HEK293 (cell line): ENCODE results near the gene NAGA.

ENCODE experiments used
- BCL11A ChIP-seq: fragments of 450-650 bp; formaldehyde crosslinking; IDR thresholded peaks from 2 replicates; pipeline ENCODE4 v1.5.1; 2016; ENCODE audit warnings: low read depth, missing biosample characterization, missing genetic modification characterization
- GLI4 ChIP-seq: fragments of 450-650 bp; formaldehyde crosslinking; IDR thresholded peaks from 2 replicates; pipeline ENCODE4 v1.5.1; 2016; ENCODE audit warnings: missing biosample characterization, missing genetic modification characterization
- OSR2 ChIP-seq: fragments of 450-650 bp; formaldehyde crosslinking; IDR thresholded peaks from 2 replicates; pipeline ENCODE4 v1.5.1; 2016; ENCODE audit warnings: missing biosample characterization, missing genetic modification characterization
- REPIN1 ChIP-seq: fragments of 450-650 bp; formaldehyde crosslinking; IDR thresholded peaks from 2 replicates; pipeline ENCODE4 v1.5.1; 2017; ENCODE audit warnings: missing biosample characterization, missing genetic modification characterization, low read depth
- SP7 ChIP-seq: fragments of 450-650 bp; formaldehyde crosslinking; IDR thresholded peaks from 2 replicates; pipeline ENCODE4 v1.5.1; 2016; ENCODE audit warnings: missing biosample characterization, missing genetic modification characterization
- YY1 ChIP-seq: fragments of 450-650 bp; formaldehyde crosslinking; IDR thresholded peaks from 2 replicates; pipeline ENCODE4 v1.5.1; 2018; ENCODE audit warnings: missing biosample characterization, missing genetic modification characterization
- ZBTB48 ChIP-seq: fragments of 450-650 bp; formaldehyde crosslinking; IDR thresholded peaks from 2 replicates; pipeline ENCODE4 v1.5.1; 2016; ENCODE audit warnings: missing biosample characterization, missing genetic modification characterization
- ZBTB7A ChIP-seq: fragments of 450-650 bp; formaldehyde crosslinking; IDR thresholded peaks from 2 replicates; pipeline ENCODE4 v1.5.1; 2016; ENCODE audit warnings: low read depth, missing biosample characterization, missing genetic modification characterization
- ZBTB8A ChIP-seq: fragments of 450-650 bp; formaldehyde crosslinking; IDR thresholded peaks from 2 replicates; pipeline ENCODE4 v1.5.1; 2016; ENCODE audit warnings: missing biosample characterization, missing genetic modification characterization
- ZFHX2 ChIP-seq: fragments of 450-650 bp; formaldehyde crosslinking; conservative IDR thresholded peaks from 2 replicates; pipeline ENCODE4 v1.5.1; 2016; ENCODE audit warnings: missing biosample characterization, missing genetic modification characterization
- ZFP37 ChIP-seq: fragments of 450-650 bp; formaldehyde crosslinking; IDR thresholded peaks from 2 replicates; pipeline ENCODE4 v1.5.1; 2016; ENCODE audit warnings: missing biosample characterization, missing genetic modification characterization
- ZIC2 ChIP-seq: fragments of 450-650 bp; formaldehyde crosslinking; IDR thresholded peaks from 2 replicates; pipeline ENCODE4 v1.5.1; 2016; ENCODE audit warnings: missing biosample characterization, missing genetic modification characterization
- ZNF292 ChIP-seq: fragments of 450-650 bp; formaldehyde crosslinking; IDR thresholded peaks from 2 replicates; pipeline ENCODE4 v1.5.1; 2016; ENCODE audit warnings: low read depth, missing biosample characterization, missing genetic modification characterization, borderline replicate concordance
- ZNF394 ChIP-seq: fragments of 450-650 bp; formaldehyde crosslinking; IDR thresholded peaks from 2 replicates; pipeline ENCODE4 v1.5.1; 2016; ENCODE audit warnings: missing biosample characterization, missing genetic modification characterization, mild to moderate bottlenecking, moderate library complexity, borderline replicate concordance
- ZNF664 ChIP-seq: fragments of 450-650 bp; formaldehyde crosslinking; IDR thresholded peaks from 2 replicates; pipeline ENCODE4 v1.5.1; 2016; ENCODE audit warnings: missing biosample characterization, missing genetic modification characterization
- ZNF76 ChIP-seq: fragments of 450-650 bp; formaldehyde crosslinking; IDR thresholded peaks from 2 replicates; pipeline ENCODE4; 2016; ENCODE audit warnings: low read depth, missing biosample characterization, missing genetic modification characterization, borderline replicate concordance
- ZXDB ChIP-seq: fragments of 450-650 bp; formaldehyde crosslinking; IDR thresholded peaks from 2 replicates; pipeline ENCODE4 v1.5.1; 2016; ENCODE audit warnings: missing biosample characterization, missing genetic modification characterization
- TF ChIP-seq, protein P1 (sequence below): fragments of 450-650 bp; formaldehyde crosslinking; IDR thresholded peaks from 2 replicates; pipeline ENCODE4 v1.5.1; 2016; ENCODE audit warnings: missing biosample characterization, missing genetic modification characterization
- TF ChIP-seq, protein P2 (sequence below): fragments of 450-650 bp; formaldehyde crosslinking; IDR thresholded peaks from 2 replicates; pipeline ENCODE4 v1.5.1; 2016; ENCODE audit warnings: missing biosample characterization, missing genetic modification characterization
- TF ChIP-seq, protein P3 (sequence below): fragments of 450-650 bp; formaldehyde crosslinking; conservative IDR thresholded peaks from 2 replicates; pipeline ENCODE4 v1.5.1; 2016; ENCODE audit warnings: low read depth, missing biosample characterization, missing genetic modification characterization
- TF ChIP-seq, protein P4 (sequence below): fragments of 450-650 bp; formaldehyde crosslinking; IDR thresholded peaks from 2 replicates; pipeline ENCODE4 v1.5.1; 2016; ENCODE audit warnings: missing biosample characterization, missing genetic modification characterization
- TF ChIP-seq, protein P5 (sequence below): fragments of 450-650 bp; formaldehyde crosslinking; IDR thresholded peaks from 2 replicates; pipeline ENCODE4 v1.5.1; 2016; ENCODE audit warnings: missing biosample characterization, missing genetic modification characterization
- TF ChIP-seq, protein P6 (sequence below): fragments of 450-650 bp; formaldehyde crosslinking; IDR thresholded peaks from 2 replicates; pipeline ENCODE4 v1.5.1; 2016; ENCODE audit warnings: missing biosample characterization, missing genetic modification characterization

Gene NAGA

DNA sequence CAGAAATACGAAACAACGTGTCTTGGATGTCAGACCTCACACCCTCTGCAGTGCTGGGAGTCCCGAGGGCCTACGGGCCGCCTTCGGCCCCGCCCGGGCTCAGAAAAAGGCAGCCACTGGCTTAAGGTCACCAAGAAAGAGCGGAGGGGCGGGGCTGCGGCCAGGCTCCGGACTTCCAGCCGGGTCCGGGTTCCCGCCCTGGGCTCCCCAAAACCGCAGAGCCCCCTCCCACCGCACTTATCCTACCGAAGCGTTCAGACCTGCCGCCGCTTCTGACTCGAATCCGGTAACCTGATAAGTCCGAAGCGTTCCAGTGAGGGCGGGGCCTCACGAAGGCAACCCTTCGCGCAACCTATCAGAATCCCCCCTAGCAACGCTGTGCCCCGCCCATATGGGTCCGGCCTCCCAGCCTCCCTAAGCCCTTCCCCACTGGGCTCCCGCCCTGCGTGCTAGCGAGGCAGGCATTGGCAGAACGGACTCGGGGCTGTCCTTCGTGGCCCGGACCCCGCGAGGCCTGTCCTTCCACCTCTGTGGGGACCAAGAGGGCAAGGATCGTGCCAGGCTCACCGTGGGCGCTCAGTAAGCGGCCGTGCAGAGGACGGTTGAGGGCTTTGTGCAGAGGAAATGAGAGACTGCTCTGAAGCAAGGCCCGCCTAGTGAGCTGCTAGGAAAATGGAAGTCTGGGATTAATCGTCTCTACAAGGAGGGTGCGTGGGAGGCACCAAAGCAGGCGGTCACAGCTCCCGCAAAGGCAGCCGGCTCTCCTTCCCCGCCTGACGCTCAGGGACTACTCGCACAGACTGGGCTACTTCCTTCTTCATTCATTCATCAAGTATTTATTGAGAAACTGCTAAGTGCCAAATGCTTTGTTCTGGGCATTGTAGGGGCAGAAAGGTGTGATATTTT is at the start of gene NAGA (continued):
- peak; percentile 32; the same call in 1 of the 2 replicates for TF ChIP-seq REPIN1 (tag by site-specific recombination)
- TF ChIP-seq ZFHX2 (tag by site-specific recombination): peak; percentile 90
- TF ChIP-seq, protein P1, sequence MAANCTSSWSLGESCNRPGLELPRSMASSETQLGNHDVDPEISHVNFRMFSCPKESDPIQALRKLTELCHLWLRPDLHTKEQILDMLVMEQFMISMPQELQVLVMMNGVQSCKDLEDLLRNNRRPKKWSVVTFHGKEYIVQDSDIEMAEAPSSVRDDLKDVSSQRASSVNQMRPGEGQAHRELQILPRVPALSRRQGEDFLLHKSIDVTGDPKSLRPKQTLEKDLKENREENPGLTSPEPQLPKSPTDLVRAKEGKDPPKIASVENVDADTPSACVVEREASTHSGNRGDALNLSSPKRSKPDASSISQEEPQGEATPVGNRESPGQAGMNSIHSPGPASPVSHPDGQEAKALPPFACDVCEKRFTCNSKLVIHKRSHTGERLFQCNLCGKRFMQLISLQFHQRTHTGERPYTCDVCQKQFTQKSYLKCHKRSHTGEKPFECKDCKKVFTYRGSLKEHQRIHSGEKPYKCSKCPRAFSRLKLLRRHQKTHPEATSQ (tag by site-specific recombination): no peak
- peak; percentile 81 for TF ChIP-seq ZXDB (tag by site-specific recombination)
- TF ChIP-seq, protein P2, sequence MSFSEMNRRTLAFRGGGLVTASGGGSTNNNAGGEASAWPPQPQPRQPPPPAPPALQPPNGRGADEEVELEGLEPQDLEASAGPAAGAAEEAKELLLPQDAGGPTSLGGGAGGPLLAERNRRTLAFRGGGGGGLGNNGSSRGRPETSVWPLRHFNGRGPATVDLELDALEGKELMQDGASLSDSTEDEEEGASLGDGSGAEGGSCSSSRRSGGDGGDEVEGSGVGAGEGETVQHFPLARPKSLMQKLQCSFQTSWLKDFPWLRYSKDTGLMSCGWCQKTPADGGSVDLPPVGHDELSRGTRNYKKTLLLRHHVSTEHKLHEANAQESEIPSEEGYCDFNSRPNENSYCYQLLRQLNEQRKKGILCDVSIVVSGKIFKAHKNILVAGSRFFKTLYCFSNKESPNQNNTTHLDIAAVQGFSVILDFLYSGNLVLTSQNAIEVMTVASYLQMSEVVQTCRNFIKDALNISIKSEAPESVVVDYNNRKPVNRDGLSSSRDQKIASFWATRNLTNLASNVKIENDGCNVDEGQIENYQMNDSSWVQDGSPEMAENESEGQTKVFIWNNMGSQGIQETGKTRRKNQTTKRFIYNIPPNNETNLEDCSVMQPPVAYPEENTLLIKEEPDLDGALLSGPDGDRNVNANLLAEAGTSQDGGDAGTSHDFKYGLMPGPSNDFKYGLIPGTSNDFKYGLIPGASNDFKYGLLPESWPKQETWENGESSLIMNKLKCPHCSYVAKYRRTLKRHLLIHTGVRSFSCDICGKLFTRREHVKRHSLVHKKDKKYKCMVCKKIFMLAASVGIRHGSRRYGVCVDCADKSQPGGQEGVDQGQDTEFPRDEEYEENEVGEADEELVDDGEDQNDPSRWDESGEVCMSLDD (tag by site-specific recombination): peak; percentile 78; the same call in 1 of the 2 replicates
- no peak for TF ChIP-seq ZNF292
- TF ChIP-seq ZNF394: peak; percentile 34; the same call in 1 of the 2 replicates
- TF ChIP-seq, protein P3, sequence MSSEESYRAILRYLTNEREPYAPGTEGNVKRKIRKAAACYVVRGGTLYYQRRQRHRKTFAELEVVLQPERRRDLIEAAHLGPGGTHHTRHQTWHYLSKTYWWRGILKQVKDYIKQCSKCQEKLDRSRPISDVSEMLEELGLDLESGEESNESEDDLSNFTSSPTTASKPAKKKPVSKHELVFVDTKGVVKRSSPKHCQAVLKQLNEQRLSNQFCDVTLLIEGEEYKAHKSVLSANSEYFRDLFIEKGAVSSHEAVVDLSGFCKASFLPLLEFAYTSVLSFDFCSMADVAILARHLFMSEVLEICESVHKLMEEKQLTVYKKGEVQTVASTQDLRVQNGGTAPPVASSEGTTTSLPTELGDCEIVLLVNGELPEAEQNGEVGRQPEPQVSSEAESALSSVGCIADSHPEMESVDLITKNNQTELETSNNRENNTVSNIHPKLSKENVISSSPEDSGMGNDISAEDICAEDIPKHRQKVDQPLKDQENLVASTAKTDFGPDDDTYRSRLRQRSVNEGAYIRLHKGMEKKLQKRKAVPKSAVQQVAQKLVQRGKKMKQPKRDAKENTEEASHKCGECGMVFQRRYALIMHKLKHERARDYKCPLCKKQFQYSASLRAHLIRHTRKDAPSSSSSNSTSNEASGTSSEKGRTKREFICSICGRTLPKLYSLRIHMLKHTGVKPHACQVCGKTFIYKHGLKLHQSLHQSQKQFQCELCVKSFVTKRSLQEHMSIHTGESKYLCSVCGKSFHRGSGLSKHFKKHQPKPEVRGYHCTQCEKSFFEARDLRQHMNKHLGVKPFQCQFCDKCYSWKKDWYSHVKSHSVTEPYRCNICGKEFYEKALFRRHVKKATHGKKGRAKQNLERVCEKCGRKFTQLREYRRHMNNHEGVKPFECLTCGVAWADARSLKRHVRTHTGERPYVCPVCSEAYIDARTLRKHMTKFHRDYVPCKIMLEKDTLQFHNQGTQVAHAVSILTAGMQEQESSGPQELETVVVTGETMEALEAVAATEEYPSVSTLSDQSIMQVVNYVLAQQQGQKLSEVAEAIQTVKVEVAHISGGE (tag by site-specific recombination): peak; percentile 77
- TF ChIP-seq ZBTB48: peak; percentile 16; the same call in 1 of the 2 replicates
- peak; percentile 38 for TF ChIP-seq OSR2 (tag by site-specific recombination)
- TF ChIP-seq BCL11A (tag by site-specific recombination): peak; percentile 53; the same call in 1 of the 2 replicates
- peak; percentile 73 for TF ChIP-seq ZIC2 (tag by site-specific recombination)
- TF ChIP-seq ZBTB8A (tag by site-specific recombination): peak; percentile 77
- TF ChIP-seq SP7: peak; percentile 87
- no peak for TF ChIP-seq ZFP37 (tag by site-specific recombination)
- TF ChIP-seq, protein P4, sequence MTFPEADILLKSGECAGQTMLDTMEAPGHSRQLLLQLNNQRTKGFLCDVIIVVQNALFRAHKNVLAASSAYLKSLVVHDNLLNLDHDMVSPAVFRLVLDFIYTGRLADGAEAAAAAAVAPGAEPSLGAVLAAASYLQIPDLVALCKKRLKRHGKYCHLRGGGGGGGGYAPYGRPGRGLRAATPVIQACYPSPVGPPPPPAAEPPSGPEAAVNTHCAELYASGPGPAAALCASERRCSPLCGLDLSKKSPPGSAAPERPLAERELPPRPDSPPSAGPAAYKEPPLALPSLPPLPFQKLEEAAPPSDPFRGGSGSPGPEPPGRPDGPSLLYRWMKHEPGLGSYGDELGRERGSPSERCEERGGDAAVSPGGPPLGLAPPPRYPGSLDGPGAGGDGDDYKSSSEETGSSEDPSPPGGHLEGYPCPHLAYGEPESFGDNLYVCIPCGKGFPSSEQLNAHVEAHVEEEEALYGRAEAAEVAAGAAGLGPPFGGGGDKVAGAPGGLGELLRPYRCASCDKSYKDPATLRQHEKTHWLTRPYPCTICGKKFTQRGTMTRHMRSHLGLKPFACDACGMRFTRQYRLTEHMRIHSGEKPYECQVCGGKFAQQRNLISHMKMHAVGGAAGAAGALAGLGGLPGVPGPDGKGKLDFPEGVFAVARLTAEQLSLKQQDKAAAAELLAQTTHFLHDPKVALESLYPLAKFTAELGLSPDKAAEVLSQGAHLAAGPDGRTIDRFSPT (tag by site-specific recombination): peak; percentile 94
- peak; percentile 90 for TF ChIP-seq ZNF664 (tag by site-specific recombination)
- TF ChIP-seq YY1 (tag by site-specific recombination): peak; percentile 53; the same call in 1 of the 2 replicates
- TF ChIP-seq, protein P5, sequence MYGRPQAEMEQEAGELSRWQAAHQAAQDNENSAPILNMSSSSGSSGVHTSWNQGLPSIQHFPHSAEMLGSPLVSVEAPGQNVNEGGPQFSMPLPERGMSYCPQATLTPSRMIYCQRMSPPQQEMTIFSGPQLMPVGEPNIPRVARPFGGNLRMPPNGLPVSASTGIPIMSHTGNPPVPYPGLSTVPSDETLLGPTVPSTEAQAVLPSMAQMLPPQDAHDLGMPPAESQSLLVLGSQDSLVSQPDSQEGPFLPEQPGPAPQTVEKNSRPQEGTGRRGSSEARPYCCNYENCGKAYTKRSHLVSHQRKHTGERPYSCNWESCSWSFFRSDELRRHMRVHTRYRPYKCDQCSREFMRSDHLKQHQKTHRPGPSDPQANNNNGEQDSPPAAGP (tag by site-specific recombination): peak; percentile 90
- TF ChIP-seq, protein P6, sequence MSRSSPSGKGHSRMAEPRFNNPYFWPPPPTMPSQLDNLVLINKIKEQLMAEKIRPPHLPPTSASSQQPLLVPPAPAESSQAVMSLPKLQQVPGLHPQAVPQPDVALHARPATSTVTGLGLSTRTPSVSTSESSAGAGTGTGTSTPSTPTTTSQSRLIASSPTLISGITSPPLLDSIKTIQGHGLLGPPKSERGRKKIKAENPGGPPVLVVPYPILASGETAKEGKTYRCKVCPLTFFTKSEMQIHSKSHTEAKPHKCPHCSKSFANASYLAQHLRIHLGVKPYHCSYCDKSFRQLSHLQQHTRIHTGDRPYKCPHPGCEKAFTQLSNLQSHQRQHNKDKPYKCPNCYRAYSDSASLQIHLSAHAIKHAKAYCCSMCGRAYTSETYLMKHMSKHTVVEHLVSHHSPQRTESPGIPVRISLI (tag by site-specific recombination): no peak
- TF ChIP-seq ZBTB7A: peak; percentile 20; the same call in 1 of the 2 replicates
- TF ChIP-seq ZNF76 (tag by site-specific recombination): peak; percentile 90
- 0 out of 2 replicates have a peak, but pooled peaks have one; percentile 37 for TF ChIP-seq GLI4 (tag by site-specific recombination)
